NT2/D1 (cell line): Measurements from ENCODE around the gene SCN8A.

Experiments
- DNase-seq: peaks from one replicate; pipeline ENCODE4 v3.0.0-alpha.2; 2011; ENCODE audit warnings: low read depth, low spot score
- H3K27me3 ChIP-seq: 2 replicates; pipeline ENCODE4 v1.6.0; 2011; ENCODE audit warnings: mild to moderate bottlenecking; ENCODE audit not compliant: insufficient read length, insufficient read depth
- H3K36me3 ChIP-seq: 2 replicates; pipeline ENCODE4 v1.6.1; 2011; ENCODE audit warnings: mild to moderate bottlenecking, low read length, mixed read lengths; ENCODE audit not compliant: insufficient read depth, insufficient read length
- H3K4me1 ChIP-seq: 2 replicates; pipeline ENCODE4 v1.5.1; 2011; ENCODE audit not compliant: insufficient read depth, insufficient read length
- H3K4me3 ChIP-seq: 2 replicates; pipeline ENCODE4 v1.5.1; 2011; ENCODE audit warnings: low read depth; ENCODE audit not compliant: insufficient read length
- H3K9ac ChIP-seq: 2 replicates; pipeline ENCODE4 v1.6.0; 2011; ENCODE audit warnings: low read depth; ENCODE audit not compliant: insufficient read length
- H3K9me3 ChIP-seq: 2 replicates; pipeline ENCODE4 v1.5.1; 2011; ENCODE audit warnings: mild to moderate bottlenecking, low read length; ENCODE audit not compliant: insufficient read depth
- SUZ12 ChIP-seq: IDR thresholded peaks from 2 replicates; pipeline ENCODE4 v1.6.1; 2011; ENCODE audit not compliant: insufficient read length, insufficient read depth; ENCODE audit errors: extremely low read depth
- YY1 ChIP-seq: IDR thresholded peaks from 2 replicates; pipeline ENCODE4 v1.6.1; 2011; ENCODE audit not compliant: insufficient read length, insufficient read depth
- ZNF274 ChIP-seq: IDR thresholded peaks from 2 replicates; pipeline ENCODE4 v1.6.1; 2011; ENCODE audit warnings: mild to moderate bottlenecking, low read depth, low read length

SCN8A gene

DNA sequence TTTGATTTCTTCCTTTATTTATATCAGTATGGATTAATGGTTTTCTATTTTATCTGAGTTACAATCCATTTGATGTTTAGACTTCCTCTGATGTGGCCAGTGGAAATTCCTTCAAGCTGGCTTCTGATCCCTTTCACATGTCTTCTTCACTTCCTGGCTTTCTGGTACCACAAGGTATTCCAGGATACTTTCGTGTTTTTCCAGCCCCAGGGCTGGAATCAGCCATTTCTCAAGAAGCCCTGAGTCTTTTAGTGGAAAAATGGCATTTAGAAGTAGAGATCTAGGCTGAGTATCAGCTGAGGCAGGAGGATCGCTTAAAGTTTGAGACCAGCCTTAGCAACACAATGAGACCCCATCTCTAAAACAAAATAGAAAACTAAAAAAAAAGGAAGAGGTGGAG lies 164.2 kb downstream of the SCN8A start:
- TF ChIP-seq YY1, result no peak
- no peak for TF ChIP-seq ZNF274
- no peak for TF ChIP-seq SUZ12
- no peaks in the 10 kb centered on the region for H3K27me3 ChIP-seq
- no peak overlapping the region for H3K9ac ChIP-seq
- H3K9me3 ChIP-seq, result no peaks in the 10 kb centered on the region
- H3K36me3 ChIP-seq, result peaks cover 3% of the 10 kb centered on the region
- no peak overlapping the region for H3K4me3 ChIP-seq
- DNase-seq, result no peak
- H3K4me1 ChIP-seq, result no peaks in the 10 kb centered on the region

DNA sequence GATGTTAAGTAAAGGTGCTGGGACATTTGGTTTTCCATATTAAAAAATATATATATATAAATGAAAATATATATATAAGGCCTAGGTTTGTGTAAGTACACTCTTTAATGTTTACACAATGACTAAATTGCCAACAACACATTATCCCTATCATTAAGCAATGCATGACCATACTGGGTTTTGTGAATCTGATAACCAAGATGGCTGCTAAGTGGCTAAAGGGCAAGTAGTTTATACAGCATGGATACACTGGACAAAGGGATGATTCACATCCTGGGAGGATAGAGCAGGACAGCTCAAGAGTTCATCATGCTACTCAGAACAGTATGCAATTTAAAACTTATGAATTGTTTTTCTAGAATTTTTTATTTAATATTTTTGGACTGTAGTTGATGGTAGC lies 168.1 kb downstream of the SCN8A start:
- Histone ChIP-seq H3K9me3 (no peaks in the 10 kb centered on the region), H3K9ac (no peak overlapping the region), H3K4me3 (no peak overlapping the region), H3K36me3 (no peaks in the 10 kb centered on the region), H3K4me1 (no peaks in the 10 kb centered on the region), H3K27me3 (no peaks in the 10 kb centered on the region)
- DNase-seq, result no peak
- TF ChIP-seq SUZ12 (no peak), YY1 (no peak), ZNF274 (no peak)

DNA sequence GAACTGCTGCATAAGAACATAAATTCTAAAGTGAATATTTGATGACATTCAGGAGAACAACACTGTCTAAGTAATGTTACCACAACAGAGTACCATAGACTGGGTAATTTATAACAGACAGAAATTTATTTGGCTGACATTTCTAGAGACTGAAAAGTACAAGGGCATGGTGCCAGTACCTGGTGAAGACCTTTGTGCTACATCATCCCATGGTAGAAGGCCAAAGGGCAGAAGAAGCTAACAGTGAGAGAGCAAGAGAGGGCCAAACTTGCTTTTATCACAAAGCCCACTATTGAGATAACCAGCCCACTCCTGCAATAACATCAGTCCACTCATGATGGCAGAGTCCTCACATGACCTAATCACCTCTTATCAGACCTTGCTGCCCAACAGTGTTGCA lies 168.7 kb downstream of the SCN8A start:
- H3K4me3 ChIP-seq, result no peak overlapping the region
- no peak for TF ChIP-seq SUZ12
- no peak for TF ChIP-seq ZNF274
- TF ChIP-seq YY1, result no peak
- no peak overlapping the region for H3K9ac ChIP-seq
- no peaks in the 10 kb centered on the region for H3K9me3 ChIP-seq
- no peak for DNase-seq
- H3K4me1 ChIP-seq, result no peaks in the 10 kb centered on the region
- no peaks in the 10 kb centered on the region for H3K27me3 ChIP-seq
- no peaks in the 10 kb centered on the region for H3K36me3 ChIP-seq

DNA sequence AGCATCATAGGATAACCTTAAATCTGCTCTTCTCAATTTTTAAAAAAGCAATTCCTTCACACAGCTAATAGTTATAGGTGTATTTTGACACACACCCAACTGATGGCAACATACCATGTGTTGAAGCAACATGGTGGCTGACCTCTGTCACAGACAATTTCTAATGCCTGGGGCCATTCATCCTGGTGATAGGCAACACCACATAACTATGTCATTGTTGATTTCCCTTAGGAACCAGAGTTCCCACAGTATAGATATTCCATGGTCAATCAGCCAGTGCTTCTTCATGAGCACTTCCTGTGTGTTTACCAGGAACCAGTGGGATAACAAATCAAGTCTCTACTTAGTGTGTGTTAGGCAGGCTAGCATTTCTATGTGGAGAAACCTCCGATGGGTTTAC lies 169.2 kb downstream of the SCN8A start:
- no peaks in the 10 kb centered on the region for H3K27me3 ChIP-seq
- TF ChIP-seq SUZ12, result no peak
- no peak for TF ChIP-seq ZNF274
- no peak for TF ChIP-seq YY1
- DNase-seq, result no peak
- no peaks in the 10 kb centered on the region for H3K4me1 ChIP-seq
- H3K9ac ChIP-seq, result no peak overlapping the region
- H3K9me3 ChIP-seq, result no peaks in the 10 kb centered on the region
- no peak overlapping the region for H3K4me3 ChIP-seq
- H3K36me3 ChIP-seq, result no peaks in the 10 kb centered on the region

DNA sequence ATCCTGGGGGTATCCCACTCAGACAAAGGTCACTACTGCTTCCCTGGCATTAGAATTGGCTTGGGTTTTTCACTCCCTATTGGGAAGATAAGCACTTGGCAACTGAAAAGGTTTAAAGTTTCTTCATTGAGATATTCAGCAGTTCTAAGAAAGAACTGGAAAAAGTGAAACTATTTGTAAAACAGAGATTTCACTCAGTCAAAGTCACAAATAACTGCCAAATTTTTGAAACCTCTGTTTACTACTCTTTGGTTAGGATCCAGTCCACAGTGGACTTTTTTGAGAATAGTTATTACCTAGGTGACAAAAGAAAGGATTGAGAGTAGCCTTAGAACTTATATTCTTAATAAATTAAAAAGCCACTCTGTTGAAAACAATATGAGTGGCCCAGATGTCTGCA lies 172.7 kb downstream of the SCN8A start:
- Histone ChIP-seq H3K27me3 (no peaks in the 10 kb centered on the region), H3K4me1 (no peaks in the 10 kb centered on the region), H3K9ac (no peak overlapping the region), H3K4me3 (no peak overlapping the region), H3K9me3 (no peaks in the 10 kb centered on the region), H3K36me3 (peaks cover 5% of the 10 kb centered on the region)
- DNase-seq, result no peak
- TF ChIP-seq YY1, result no peak
- no peak for TF ChIP-seq ZNF274
- TF ChIP-seq SUZ12, result no peak

DNA sequence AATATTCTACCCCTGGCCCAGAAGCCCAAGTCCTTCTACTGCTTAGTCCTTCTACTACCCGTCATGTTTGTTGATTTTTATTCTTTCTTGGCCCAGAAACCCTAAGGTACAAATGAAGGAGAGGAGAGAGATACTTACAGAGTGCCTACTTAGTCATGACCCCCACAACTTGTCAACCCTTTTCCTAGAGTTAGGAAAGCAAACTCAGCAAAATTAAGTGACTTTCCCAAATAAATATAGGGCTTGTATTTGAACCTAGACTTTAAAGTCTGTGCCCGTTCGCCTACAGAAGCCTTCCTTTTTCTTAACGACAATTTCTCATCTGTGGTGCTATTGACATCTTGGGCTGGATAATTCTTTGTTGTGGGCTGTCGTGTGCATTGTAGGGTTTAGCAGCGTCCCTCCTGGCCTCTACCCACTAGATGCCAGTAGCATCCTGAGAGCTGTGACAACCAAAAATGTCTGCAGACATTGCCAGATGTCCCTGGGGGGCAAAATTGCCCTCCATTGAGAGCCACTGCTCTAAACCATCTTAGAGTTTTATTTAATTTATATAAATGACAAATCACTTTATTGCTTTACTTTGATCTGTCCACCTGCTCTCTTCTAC lies 175.1 kb downstream of the SCN8A start:
- DNase-seq, result no peak
- no peaks in the 10 kb centered on the region for H3K27me3 ChIP-seq
- H3K9ac ChIP-seq, result no peak overlapping the region
- H3K9me3 ChIP-seq, result no peaks in the 10 kb centered on the region
- TF ChIP-seq YY1, result no peak
- no peak for TF ChIP-seq ZNF274
- TF ChIP-seq SUZ12, result no peak
- H3K36me3 ChIP-seq, result peaks cover 17% of the 10 kb centered on the region
- no peaks in the 10 kb centered on the region for H3K4me1 ChIP-seq
- no peak overlapping the region for H3K4me3 ChIP-seq

DNA sequence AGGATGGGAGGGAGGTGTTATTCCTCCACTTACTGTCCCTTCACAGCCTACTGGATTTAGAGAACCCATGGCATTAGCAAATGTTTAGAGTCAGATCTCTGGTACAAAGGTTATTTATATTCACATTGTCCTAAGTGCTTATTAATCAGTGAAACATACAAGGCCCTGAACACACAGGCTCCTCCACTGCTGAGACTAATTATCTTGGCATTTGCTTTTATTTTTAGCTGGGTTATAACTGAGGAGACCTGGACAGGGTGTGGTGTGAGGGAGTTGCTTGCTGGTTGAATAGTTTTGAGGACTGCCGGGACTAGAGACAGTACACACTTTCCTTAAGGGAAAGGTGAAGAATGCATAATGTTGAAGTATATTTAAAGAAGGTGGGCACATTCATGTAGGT lies 180.0 kb downstream of the SCN8A start:
- no peaks in the 10 kb centered on the region for H3K9me3 ChIP-seq
- no peak overlapping the region for H3K4me3 ChIP-seq
- H3K9ac ChIP-seq, result no peak overlapping the region
- TF ChIP-seq SUZ12 (no peak), YY1 (no peak), ZNF274 (no peak)
- H3K27me3 ChIP-seq, result no peaks in the 10 kb centered on the region
- no peaks in the 10 kb centered on the region for H3K4me1 ChIP-seq
- H3K36me3 ChIP-seq, result peaks cover 20% of the 10 kb centered on the region
- no peak for DNase-seq
